GM19468 (cell line): ENCODE measurements around the gene FHIP1B.

Source experiments
- ATAC-seq: cut with Tn5 transposase; IDR thresholded peaks from one replicate; pipeline ENCODE4 v1.9.1; 2021; ENCODE audit warnings: mild to moderate bottlenecking, moderate library complexity, moderate number of reproducible peaks; ENCODE audit not compliant: unreplicated experiment; ENCODE audit errors: extremely low read depth

Gene FHIP1B

GRCh38 chr11:6204706-6205105 lies 29.7 kb downstream of the FHIP1B start:
- no peak for ATAC-seq

GRCh38 chr11:6203327-6203726 lies 31.1 kb downstream of the FHIP1B start:
- peak; percentile 67 for ATAC-seq

DNA sequence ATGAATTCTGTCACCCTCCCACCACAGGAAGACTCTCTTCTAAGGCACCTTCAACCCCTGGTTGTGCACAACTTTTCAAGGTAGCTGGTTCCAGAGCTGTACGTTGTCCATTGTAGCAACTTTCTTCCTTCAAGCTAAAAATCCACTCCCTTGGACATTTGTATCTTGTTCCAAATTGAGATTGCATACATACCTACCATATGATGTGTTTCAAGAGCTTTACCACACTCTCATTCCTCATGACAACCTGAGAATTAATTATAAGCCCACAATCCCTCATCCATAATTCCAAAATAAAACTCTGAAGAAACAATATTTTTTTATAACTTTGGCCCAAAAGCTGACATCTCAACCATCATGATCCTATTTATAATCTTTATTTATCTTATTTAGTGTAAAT lies 32.4 kb downstream of the FHIP1B start:
- ATAC-seq, result no peak

GRCh38 chr11:6201481-6201880 lies 33.0 kb downstream of the FHIP1B start:
- ATAC-seq, result no peak

GRCh38 chr11:6200975-6201374 lies 33.5 kb downstream of the FHIP1B start:
- ATAC-seq, result no peak

DNA sequence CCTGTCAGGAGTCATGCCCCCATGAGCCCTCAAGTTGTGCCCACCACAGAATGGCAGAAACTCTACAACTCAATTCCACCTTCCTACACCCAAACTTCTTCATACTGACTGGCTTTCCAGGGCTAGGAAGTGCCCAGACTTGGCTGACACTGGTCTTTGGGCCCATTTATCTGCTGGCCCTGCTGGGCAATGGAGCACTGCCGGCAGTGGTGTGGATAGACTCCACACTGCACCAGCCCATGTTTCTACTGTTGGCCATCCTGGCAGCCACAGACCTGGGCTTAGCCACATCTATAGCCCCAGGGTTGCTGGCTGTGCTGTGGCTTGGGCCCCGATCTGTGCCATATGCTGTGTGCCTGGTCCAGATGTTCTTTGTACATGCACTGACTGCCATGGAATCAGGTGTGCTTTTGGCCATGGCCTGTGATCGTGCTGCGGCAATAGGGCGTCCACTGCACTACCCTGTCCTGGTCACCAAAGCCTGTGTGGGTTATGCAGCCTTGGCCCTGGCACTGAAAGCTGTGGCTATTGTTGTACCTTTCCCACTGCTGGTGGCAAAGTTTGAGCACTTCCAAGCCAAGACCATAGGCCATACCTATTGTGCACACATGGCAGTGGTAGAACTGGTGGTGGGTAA lies 35.1 kb downstream of the FHIP1B start, which contains the start of gene OR52W1:
TSS of gene OR52W1 (plus strand) at position 51 of the 637 bp plus-strand sequence. CDS start at position 51, 0 bp downstream.
- ATAC-seq, result no peak

- ATAC-seq, result no peak
These were observed 36.8 kb downstream of the FHIP1B start for GRCh38 chr11:6197466-6198200.

- no peak for ATAC-seq
These were observed 38.0 kb downstream of the FHIP1B start for GRCh38 chr11:6196396-6196795.

GRCh38 chr11:6194065-6194581 lies 40.3 kb downstream of the FHIP1B start:
- ATAC-seq, result no peak

DNA sequence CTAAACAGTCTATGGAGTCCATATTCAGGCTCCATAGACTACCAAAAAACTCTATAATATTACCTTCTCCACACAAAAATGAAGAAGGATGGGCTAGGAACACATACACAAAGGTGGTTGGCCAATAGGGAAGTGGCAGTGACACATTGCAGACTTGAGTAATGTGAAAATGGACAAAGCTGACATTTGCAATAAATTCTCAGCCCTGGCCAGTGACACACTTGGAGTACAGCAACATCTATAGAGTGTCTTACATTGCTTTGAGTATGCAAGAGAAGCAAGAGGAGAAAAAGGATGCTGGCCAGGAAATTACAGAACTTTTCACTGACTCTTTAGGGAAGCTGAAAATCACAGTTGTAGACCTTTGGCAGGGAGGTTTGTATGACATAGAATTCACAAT lies 42.7 kb downstream of the FHIP1B start:
- no peak for ATAC-seq

DNA sequence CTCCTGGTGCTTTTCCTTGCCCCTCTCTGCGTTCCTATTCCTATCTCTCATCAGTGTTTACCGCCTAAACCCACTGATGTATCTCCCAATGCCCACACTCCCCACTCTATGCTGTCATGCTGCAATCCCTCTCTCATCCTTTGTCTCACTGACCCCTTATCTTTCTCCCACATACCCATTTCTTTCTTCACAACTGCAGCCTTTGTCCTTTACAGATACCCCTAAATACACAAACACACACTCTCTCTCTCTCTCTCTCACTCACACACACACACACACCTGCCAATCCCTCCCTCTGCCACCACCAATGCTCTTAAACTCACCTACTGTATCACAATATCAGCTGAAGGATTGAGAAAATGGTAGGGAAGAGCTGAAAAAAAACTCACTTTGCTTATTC lies 59.0 kb downstream of the FHIP1B start:
- no peak for ATAC-seq

GRCh38 chr11:6170226-6170625 lies 64.2 kb downstream of the FHIP1B start, which contains the start of gene OR52B2:
OR52B2 (minus strand) TSS chr11:6170326; CDS start chr11:6170326, 0 bp downstream.
- no peak for ATAC-seq
